GM12878 (cell line): Measurements from ENCODE around the gene DIS3L2. TPM values are rescaled to one million over a fixed set of nuclear protein-coding genes. Genes with fewer than 3 reads are reported as not detected.

ENCODE experiments used
- EED ChIP-seq: sonication (generic); IDR thresholded peaks from 2 replicates; pipeline ENCODE4 v1.6.1; 2016; ENCODE audit warnings: antibody characterized with exemption, low read depth
- NFXL1 ChIP-seq: fragments of 450-650 bp; IDR thresholded peaks from 2 replicates; pipeline ENCODE4 v1.6.1; 2017; ENCODE audit warnings: antibody characterized with exemption, mild to moderate bottlenecking, borderline replicate concordance
- RELB ChIP-seq: fragments of 450-650 bp; IDR thresholded peaks from 2 replicates; pipeline ENCODE4 v1.6.1; 2017; ENCODE audit warnings: low read depth, mild to moderate bottlenecking, moderate library complexity
- polyA plus RNA-seq, 11 experiments: library from polyadenylated mRNA; depleted of rRNA in 4 of 11; unstranded in 6 of 11; stranded (reverse) in 5 of 11; fragments of >200 nt; fragmentation: Nextera tagmentation in 4 of 11; fragmentation: Illumina TruSeq in 1 of 11; extraction: Ambion mirVana in 4 of 11; extraction: Trizol in 1 of 11; gene quantifications; 1 replicate in 1 of 11; 2 replicates in 10 of 11; pipeline versions ENCODE4 v1.2.1 to v1.2.3, GENCODE V29; 2011 to 2016; ENCODE audit warnings: inconsistent platforms in 2 of 11, missing spikeins in 2 of 11, low read depth in 1 of 11
- total RNA-seq, 4 experiments: library from RNA; depleted of rRNA in 3 of 4; stranded (reverse); fragments of >200 nt in 3 of 4; fragmentation: Illumina TruSeq in 1 of 4; extraction: Trizol in 1 of 4; gene quantifications; 2 replicates each; pipeline versions ENCODE4 v1.2.1 to v1.2.3, GENCODE V29; 2013 to 2021
- TF ChIP-seq, protein P1 (sequence below): IDR thresholded peaks from 2 replicates; pipeline ENCODE4 v1.6.1; 2012; ENCODE audit warnings: improper control_type of control experiment, low read depth, low read length; ENCODE audit not compliant: insufficient replicate concordance
- TF ChIP-seq, protein P2 (sequence below): IDR thresholded peaks from 2 replicates; pipeline ENCODE4 v1.6.1; 2012; ENCODE audit warnings: low read length, inconsistent platforms

Gene DIS3L2
- total and polyA plus RNA-seq, 10 of the 15 experiments (the other 5 are each of a cell fraction or from before 2014, with no cell fraction given): 3.5 to 27.1 (median 16.0) TPM

GRCh38 chr2:232236200-232236599, 274.7 kb downstream of the DIS3L2 start (continued):
- TF ChIP-seq, protein P1, sequence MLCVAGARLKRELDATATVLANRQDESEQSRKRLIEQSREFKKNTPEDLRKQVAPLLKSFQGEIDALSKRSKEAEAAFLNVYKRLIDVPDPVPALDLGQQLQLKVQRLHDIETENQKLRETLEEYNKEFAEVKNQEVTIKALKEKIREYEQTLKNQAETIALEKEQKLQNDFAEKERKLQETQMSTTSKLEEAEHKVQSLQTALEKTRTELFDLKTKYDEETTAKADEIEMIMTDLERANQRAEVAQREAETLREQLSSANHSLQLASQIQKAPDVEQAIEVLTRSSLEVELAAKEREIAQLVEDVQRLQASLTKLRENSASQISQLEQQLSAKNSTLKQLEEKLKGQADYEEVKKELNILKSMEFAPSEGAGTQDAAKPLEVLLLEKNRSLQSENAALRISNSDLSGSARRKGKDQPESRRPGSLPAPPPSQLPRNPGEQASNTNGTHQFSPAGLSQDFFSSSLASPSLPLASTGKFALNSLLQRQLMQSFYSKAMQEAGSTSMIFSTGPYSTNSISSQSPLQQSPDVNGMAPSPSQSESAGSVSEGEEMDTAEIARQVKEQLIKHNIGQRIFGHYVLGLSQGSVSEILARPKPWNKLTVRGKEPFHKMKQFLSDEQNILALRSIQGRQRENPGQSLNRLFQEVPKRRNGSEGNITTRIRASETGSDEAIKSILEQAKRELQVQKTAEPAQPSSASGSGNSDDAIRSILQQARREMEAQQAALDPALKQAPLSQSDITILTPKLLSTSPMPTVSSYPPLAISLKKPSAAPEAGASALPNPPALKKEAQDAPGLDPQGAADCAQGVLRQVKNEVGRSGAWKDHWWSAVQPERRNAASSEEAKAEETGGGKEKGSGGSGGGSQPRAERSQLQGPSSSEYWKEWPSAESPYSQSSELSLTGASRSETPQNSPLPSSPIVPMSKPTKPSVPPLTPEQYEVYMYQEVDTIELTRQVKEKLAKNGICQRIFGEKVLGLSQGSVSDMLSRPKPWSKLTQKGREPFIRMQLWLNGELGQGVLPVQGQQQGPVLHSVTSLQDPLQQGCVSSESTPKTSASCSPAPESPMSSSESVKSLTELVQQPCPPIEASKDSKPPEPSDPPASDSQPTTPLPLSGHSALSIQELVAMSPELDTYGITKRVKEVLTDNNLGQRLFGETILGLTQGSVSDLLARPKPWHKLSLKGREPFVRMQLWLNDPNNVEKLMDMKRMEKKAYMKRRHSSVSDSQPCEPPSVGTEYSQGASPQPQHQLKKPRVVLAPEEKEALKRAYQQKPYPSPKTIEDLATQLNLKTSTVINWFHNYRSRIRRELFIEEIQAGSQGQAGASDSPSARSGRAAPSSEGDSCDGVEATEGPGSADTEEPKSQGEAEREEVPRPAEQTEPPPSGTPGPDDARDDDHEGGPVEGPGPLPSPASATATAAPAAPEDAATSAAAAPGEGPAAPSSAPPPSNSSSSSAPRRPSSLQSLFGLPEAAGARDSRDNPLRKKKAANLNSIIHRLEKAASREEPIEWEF: no peak
- TF ChIP-seq EED (peak; percentile 81), RELB (no peak), NFXL1 (no peak)
- TF ChIP-seq, protein P2, sequence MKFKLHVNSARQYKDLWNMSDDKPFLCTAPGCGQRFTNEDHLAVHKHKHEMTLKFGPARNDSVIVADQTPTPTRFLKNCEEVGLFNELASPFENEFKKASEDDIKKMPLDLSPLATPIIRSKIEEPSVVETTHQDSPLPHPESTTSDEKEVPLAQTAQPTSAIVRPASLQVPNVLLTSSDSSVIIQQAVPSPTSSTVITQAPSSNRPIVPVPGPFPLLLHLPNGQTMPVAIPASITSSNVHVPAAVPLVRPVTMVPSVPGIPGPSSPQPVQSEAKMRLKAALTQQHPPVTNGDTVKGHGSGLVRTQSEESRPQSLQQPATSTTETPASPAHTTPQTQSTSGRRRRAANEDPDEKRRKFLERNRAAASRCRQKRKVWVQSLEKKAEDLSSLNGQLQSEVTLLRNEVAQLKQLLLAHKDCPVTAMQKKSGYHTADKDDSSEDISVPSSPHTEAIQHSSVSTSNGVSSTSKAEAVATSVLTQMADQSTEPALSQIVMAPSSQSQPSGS: peak; percentile 83
- TF ChIP-seq, all 136 proteins: peak for 19
